SKM-1 (cell line): ENCODE data around the gene SH3PXD2A.
"Not testable (repeated sequence)": the region's sequence is repeated elsewhere in the genome, so short reads cannot be mapped to it uniquely, and the experiment has no call there.

Experiments used
- DNase-seq: peaks from one replicate; lab custom pipeline; 2025; ENCODE audit not compliant: unreplicated experiment; lab: John Stamatoyannopoulos, UW

The SH3PXD2A gene

DNA sequence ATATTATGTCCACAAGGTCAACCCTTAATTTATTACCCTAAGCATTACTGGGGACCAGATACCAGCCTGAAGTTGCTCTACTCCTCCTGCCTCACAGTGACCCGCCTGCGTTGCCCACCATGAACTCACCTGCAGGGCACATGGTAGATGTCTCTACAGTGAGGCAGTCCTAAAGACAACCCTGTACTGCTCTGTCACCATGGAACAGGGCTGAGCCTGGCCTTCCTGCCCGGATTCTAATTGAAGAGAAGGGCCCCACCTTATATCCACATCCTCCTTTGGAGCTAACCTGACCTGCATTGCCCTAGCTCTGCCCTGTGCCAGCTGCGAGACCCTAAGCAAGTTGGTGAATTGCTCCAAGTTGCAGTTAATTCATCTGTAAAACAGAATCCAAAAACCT lies 4.1 kb downstream of the SH3PXD2A start:
- DNase-seq, result no peak

DNA sequence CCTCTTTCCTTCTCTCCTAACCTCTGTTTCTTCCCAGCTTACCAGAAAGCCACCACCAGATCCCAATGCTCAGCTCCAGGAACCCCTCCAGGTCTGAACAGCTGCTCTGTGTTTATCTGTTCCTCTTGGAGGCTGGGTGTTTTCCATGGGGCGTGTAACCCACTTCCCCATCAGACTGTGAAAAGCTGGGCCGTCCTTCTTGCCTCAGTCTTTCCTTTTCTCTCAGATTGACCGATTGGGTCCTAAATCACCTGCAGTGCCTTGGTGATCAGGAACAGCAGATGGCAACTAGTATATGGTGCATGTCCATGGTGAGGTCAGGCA lies 4.8 kb downstream of the SH3PXD2A start:
- DNase-seq, result no peak

DNA sequence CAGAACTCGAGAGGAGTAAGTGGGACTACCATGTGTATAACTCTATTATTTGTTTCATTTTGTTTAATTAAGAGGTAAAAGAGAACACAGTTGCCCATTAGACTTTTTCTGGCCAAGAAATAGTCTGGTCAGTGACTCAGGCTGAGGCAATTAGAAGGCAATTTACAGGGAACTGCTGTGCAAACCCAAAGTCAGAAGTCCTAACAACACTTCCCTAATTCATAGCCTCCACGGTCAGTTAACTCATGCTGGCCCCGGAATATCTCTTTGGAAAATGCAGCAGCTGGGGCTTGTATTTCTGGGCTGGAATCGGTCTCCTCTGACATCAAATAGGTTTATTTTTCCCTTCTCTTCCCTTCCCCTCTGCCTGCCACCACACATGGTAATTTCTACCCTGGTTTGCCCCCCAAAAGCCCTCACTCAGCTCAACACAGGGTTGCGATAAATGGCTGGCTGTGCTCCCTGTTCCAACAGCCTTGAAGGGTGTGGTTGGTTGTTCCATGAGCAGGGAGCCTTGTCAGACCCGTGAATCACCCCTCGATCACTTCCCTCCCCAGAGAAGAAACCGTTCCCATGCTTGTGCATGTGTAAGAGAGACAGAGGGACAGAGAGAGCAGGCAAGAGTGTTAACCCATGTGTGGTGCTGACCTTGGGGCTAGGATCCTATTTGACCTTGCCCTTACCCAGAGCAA lies 5.3 kb downstream of the SH3PXD2A start:
- peak; percentile 49 for DNase-seq

DNA sequence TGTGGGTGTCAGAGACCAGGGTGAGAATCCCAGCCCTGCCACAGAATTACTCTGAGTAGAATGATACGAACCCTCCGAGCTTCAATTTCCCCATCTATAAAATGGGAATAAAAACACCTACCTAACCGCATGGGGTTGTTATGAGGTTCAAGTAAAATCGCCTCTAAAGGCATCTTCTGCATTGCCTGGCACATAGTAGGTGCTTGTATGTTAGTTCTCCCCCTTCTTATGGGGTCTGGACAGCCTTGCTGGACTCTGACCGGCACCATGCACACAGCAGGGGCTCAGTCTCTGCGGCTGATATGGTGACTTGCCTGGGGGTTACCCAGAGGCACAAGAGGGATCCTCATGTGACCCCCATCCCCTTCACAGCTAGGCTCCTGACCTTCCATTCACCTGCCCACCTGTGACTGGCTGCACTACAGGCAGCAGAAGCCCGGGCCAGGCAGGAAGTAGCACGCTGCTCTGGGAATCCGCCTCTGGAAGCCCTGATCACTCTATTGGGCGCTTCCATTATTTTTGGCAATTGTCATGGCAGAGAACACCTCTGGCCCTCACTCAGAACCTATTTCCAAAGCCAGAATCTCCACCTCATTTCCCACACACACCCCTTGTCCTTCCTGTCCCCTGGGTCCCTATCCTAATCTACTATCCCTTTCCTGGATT lies 6.0 kb downstream of the SH3PXD2A start:
- DNase-seq, result no peak

DNA sequence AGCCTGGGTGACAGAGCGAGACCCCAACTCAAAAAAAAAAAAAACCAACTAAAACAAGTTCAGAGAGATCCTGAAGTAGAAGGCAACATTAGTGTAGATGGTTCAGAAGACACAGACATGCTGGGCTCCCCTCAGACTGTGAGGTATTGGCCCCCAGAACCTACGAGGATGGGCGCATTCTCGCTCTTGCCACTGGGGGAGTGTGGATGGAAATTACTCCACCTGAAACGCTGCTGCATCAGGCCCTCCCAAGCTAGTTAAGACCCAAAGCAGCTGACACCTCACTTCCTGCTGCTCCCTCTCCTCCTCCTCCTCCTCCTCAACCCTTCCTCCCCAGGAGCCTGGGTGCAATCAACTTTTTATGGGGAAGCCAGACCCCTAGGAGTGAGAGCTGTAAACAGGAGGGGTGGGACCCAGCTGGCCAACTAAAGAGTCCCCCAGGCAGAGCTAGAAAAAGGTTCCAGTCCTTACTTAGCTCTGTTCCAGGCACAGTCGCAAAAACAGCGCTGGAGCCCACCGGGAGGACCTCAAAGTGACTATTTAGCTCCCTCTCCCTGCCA lies 7.4 kb downstream of the SH3PXD2A start:
- DNase-seq, result no peak

DNA sequence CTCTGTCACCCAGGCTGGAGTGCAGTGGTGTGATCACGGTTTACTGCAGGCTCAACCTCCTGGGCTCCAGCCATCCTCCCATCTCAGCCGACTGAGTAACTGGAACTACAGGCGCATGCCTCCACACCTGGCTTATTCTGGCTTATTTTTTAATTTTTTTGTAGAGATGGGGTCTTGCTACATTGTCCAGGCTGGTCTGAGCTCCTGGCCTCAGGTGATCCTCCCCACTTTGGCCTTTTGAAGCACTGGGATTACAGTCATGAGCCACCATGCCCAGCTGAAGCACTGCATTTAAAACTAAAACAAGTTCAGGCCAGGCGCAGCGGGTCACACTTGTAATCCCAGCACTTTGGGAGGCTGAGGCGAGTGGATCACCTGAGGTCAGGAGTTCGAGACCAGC lies 8.0 kb downstream of the SH3PXD2A start:
- no peak for DNase-seq

DNA sequence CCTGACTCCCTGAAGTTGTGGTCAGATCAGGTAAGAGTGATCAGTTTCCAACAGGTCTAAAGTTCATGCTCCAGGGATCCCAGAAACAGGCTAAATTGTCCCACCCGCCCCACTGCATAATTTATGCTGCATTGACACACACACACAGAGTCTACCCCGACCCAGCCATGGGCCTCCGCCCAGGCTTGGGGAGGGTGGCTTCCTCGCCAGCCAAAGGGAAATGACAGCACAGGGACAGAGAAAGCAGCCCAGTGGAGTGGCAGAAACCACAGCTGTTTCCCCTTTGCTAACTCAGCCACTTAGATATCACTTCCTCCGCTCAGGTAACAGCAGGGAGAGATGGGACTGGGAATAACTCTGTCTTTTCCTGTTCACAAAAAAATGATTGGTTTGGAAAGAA lies 9.4 kb downstream of the SH3PXD2A start:
- DNase-seq, result peak; percentile 31

DNA sequence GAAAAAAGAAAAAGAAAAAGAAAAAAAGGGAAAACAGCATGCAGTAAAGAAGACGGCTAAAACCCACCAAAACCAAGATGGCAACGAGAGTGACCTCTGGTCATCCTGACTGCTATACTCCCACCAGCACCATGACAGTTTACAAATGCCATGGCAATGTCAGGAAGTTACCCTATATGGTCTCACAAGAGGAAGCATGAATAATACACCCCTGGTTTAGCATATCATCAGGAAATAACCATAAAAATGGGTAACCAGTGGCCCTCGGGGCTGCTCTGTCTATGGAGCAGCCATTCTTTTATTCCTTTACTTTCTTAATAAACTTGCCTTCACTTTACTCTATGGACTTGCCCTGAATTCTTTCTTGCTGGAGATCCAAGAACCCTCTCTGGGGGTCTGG lies 10.0 kb downstream of the SH3PXD2A start:
- DNase-seq, result not testable (repeated sequence)

DNA sequence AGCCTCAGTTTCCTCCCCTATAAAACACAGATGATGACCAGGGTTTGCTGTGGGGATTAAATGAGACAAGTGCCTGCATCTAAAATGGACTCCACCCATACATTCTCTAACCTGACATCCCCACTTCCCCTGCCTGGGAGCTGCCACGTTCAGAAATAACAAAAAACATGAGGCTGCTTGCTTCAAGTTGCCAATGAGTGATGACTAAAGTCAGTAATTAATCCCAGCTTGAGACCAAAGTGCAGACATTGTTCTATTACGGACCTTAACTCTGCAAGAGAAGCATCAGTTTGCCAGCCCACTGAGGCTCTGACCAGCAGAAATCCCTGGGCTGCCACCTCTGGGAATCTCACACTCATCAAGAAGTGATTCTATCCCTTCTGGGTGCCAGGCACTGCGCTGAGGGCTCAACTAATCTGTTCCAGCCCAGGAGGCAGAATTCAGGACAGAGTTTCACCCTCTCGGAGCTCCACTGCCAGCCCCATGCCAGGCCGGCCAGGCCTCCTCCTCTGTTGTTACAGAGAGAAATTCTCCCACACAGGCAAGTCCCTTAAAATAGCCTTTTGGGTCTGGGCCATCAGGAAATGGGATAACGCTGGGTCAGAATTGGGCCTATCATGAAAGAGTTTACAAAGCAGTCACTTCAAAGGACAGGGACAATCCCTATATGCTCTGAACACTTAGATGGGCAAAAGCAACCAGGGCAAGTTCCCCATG lies 11.4 kb downstream of the SH3PXD2A start:
- DNase-seq, result no peak

DNA sequence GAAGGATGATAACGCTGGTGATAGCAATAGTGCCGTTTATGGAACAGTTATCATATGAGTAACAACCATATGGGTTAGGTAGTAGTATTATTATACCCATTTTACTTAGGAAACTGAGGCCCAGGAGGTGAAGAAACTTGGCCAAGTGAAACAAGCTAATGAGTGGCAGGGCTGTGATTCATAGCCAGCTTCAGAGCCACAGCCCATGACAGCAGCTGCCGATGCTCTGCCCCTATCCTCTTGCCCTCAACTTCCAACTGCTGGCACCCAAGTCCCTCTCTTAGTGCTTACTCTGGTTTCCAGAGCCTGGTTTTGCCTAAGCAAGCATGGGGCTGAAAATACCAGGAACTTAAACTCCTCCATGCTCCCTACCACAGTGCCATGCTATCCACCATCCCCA lies 12.3 kb downstream of the SH3PXD2A start:
- DNase-seq, result no peak

DNA sequence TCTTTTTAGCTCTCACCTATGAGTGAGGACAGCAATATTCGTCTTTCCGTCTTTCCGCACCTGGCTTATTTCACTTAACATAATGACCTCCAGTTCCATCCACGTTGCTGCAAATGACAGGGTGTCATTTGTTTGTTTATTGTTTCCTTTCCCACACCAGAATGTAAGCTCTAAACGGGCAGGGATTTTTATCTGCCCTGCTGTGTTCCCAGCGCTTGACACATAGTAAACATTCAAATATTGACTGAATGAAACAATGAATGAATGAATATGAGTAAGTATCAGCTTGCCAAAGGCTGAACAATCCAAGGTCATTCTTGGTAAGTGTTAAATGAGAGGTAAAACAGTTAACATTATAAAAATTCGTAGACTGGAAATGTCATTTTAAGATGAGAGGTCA lies 12.8 kb downstream of the SH3PXD2A start:
- no peak for DNase-seq

DNA sequence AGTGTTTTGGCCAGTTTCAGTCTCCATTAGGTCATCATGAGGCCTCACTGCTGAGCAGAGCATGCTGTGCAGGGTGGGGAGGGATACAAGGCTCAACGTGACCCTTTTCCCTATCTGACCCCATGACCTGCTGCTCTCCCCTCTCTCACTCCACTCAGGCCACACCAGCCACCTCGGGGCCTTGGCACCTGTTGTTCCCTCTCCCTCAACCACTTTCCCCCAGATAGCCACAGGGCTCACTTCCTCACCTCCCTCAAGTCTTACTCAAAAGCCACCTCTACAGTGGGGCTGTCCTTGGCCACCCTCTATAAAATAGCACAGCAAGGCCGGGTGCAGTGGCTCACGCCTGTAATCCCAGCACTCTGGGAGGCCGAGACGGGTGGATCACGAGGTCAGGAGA lies 13.9 kb downstream of the SH3PXD2A start:
- no peak for DNase-seq

DNA sequence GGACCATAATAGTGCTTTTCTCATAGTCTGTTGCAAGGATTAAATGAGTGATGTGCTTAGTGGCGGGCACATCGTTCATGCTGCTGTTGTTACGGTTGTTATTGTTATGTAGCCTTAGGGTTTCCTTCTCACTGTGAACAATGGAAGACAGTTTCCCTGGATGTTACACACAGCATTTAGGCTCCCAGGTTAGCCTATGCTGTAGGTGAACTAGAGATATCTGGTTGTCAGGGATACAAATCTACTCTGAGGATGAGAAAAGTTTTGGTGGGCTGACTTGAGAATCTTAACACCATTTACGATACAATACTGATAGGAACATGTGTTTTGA lies 14.7 kb downstream of the SH3PXD2A start:
- DNase-seq, result no peak

DNA sequence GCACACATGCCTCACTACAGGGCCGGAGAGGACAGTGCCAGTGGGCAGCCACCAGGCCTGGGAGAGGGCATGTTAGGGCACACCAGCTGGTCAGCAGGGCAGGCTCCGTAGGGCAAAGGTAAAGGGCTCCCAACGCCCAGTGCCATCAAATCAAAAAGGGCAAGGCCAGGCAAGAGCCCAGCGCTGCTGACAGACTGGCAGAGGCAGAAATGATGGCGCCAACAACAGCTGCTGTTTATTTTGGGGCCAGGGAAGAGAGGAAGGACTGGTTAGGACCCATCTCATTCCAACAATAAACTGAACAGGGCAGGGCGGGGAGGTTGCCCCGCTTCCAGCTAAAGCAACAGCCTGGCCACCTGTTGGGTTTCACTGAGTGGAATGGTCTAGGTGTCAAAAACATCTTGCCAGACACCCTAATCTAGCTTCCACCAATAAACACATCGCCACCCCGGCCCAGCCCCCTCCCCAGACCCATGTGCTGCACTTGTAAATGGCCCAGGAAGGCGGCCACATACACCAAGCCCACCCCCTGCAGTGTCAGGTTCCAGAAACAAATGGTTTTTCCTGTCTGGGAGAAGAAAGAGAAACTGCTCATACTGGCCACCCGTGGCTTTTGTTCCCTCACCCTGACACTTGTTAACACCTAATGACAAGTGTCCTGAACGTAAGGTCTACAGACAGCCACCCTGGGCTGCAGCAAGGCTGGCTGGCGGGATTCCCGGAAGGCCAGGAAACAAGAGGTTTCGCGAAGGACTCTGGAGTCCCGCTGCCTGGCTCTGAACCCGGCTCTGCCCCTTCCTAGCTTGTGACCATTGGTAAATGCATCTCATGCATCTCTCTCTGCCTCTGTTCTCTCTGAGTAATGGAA lies 15.3 kb downstream of the SH3PXD2A start:
- DNase-seq, result no peak

DNA sequence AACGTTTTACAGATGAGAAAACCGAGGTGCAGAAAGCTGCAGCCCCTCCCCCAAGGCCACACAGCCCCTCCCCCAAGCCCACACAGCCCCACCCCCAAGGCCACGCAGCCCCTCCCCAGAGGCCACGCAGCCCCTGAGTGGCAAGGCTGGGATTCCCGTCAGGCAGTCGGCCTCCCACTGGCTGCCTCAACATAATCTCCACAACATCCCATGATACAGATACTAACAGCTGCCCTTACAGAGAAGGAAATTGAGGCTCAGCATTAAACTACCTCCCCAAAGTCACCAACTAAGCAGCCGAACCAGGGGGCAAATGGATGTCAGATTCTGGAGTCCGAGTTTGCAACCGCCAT lies 15.9 kb downstream of the SH3PXD2A start:
- DNase-seq, result no peak

DNA sequence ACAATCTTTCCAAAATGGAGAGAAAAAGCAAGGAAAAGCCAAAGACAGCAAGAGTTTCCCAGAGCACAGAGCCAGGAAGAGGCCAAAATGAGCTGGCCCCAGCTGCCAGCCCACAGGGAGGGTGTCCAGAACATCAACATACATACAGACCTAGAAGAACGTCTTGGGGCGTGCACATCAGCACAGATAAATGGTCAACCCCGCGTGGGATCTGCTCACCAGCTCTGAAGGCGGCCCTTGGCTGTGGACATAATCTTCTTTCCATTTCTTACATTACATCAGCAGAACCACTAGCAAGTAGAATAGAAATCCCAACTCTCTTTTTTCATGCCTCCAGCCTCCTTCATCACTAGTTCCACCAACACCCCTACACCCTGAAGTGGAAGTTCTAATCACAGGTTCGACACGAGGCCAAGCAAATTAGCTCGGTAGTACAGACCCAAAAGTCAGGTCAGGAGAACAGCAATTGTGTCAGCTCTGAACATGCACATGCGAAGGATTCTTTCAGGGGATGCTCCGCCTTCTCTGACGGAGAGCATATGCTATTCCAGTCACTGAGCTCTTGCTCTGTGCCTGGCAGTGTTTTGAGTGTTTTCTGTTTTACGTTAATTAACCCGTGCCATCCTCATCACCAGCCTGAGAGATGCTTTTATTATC lies 16.4 kb downstream of the SH3PXD2A start:
- DNase-seq, result no peak

DNA sequence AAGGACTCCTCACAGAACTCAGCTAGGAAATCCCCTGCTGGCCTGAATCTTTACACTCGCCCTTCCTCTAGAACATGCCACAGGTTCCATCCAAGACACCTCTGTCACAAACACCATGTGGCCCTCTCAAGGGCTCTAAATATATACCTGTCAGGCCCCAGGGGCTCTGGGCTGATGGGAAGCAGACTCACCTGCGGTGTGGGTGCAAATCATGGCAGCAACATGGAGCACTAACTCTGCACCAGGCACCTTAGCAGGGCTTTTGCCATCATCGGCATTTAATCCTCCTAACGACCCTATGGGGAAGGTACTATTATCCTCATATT lies 17.3 kb downstream of the SH3PXD2A start:
- DNase-seq, result no peak

DNA sequence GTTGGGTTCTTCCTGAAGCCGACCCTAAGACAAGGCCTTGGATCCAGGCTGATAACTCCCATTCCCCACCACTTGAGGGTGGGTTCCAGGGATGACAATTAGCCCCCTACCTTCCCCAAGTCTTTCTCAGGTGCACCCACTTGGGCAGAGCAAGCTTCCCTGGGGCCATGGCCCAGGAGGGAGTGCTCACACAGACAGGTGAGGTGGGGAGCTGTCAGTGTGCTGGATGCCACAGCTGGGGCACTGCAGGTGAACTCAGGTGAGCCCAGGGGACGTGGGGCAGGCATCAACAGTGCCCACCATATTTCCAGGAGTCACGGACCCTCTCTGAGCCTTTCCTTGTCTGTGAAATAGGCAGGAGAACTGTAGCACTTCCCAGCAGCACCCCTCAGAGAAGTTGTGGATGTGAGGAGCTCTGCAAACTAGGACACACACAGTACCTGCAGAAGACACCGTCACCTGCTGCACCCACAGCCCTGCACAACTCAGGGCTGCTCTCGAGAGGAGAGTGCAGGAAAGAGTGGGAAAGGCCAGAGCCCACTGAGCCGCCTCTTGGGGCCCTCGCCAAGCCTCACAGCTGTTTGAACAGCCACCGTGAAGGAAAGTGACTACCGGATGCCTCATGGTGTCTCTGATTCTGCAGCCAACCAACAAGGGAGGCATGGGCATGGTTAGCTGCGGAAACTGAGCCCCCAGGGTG lies 17.9 kb downstream of the SH3PXD2A start:
- DNase-seq, result no peak

DNA sequence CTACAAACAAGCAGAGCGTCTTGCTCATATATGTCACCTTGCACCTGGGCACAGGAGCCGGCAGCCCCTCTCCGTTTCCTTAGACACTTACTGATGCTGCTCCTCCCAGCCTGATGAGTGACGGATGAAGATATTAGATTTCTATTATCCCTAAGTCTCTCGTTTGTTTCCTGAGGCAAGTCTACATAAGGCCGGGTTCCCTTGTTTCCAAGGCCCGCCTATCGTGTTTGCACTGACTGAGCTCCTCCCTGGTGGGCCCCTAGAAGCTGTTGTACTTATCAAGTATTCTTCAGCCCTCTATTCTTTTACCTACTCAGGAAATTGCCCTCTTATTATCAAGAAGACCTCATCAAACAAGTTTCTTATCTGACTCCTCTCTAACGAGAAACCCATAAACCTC lies 18.5 kb downstream of the SH3PXD2A start:
- no peak for DNase-seq

DNA sequence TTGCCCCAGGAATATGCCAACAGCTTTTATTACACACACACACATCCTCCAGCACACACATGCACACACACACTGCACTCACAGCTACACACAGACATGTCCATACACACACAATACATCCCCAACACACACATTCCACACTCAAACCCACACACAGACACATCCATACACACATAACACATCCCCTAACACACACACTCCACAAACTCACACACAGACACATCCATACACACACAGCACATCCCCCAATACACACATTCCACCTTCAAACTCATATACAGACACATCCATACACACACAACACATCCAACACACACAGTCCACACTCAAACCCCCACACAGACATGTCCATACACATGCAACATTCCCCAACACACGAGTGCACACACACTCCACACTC lies 19.1 kb downstream of the SH3PXD2A start:
- DNase-seq, result no peak
